HepG2 (cell line): ENCODE data around the gene HMCN2. TPM values are rescaled to one million over a fixed set of nuclear protein-coding genes. Genes with fewer than 3 reads are reported as not detected.

Source experiments
- ARNT2 ChIP-seq: sonication (generic); formaldehyde crosslinking; IDR thresholded peaks from 2 replicates; pipeline ENCODE4 v1.8.0; 2022; ENCODE audit warnings: mild to moderate bottlenecking, low read depth, missing genetic modification reagents, moderate library complexity
- CCDC6 ChIP-seq: sonication (generic); formaldehyde crosslinking; IDR thresholded peaks from 2 replicates; pipeline ENCODE4 v1.8.1; 2022; ENCODE audit warnings: mild to moderate bottlenecking, missing genetic modification reagents, moderate library complexity
- DR1 ChIP-seq: sonication (generic); formaldehyde crosslinking; IDR thresholded peaks from 2 replicates; pipeline ENCODE4 v1.8.0; 2021; ENCODE audit warnings: mild to moderate bottlenecking, missing genetic modification reagents, inconsistent platforms
- HNF4A ChIP-seq: sonication (generic); formaldehyde crosslinking; IDR thresholded peaks from 2 replicates; pipeline ENCODE4 v1.4.0; 2020; ENCODE audit warnings: missing genetic modification reagents
- KDM2A ChIP-seq: sonication (generic); formaldehyde crosslinking; IDR thresholded peaks from 2 replicates; pipeline ENCODE4 v1.4.0; 2020; ENCODE audit warnings: low read depth, missing genetic modification reagents, borderline replicate concordance
- MTA1 ChIP-seq: sonication (generic); formaldehyde crosslinking; IDR thresholded peaks from 2 replicates; pipeline ENCODE4 v1.4.0; 2020; ENCODE audit warnings: missing genetic modification reagents, mild to moderate bottlenecking, borderline replicate concordance
- SALL1 ChIP-seq: sonication (generic); formaldehyde crosslinking; IDR thresholded peaks from 2 replicates; pipeline ENCODE4 v1.8.0; 2022; ENCODE audit warnings: mild to moderate bottlenecking, missing genetic modification reagents
- SNAI1 ChIP-seq: sonication (generic); formaldehyde crosslinking; IDR thresholded peaks from 2 replicates; pipeline ENCODE4 v1.5.0; 2020; ENCODE audit warnings: mild to moderate bottlenecking, missing genetic modification reagents, borderline replicate concordance
- SOX6 ChIP-seq, 2 experiments: fragments of 450-650 bp in 1 of 2; sonication (generic) in 1 of 2; formaldehyde crosslinking in 1 of 2; IDR thresholded peaks; 2 replicates each; pipeline versions ENCODE4 v1.4.0 to v1.6.1; 2017 to 2020; ENCODE audit warnings: antibody characterized with exemption in 1 of 2, mild to moderate bottlenecking in 1 of 2, missing genetic modification reagents in 1 of 2
- UBTF ChIP-seq: sonication (generic); formaldehyde crosslinking; IDR thresholded peaks from 2 replicates; pipeline ENCODE4 v1.4.0; 2020; ENCODE audit warnings: mild to moderate bottlenecking, missing genetic modification reagents
- ZBTB25 ChIP-seq: IDR thresholded peaks from 2 replicates; pipeline ENCODE4 v1.6.1; 2018; ENCODE audit warnings: missing genetic modification reagents
- ZFY ChIP-seq: sonication (generic); formaldehyde crosslinking; IDR thresholded peaks from 2 replicates; pipeline ENCODE4 v1.4.0; 2020; ENCODE audit warnings: missing genetic modification reagents
- ZNF263 ChIP-seq: sonication (generic); formaldehyde crosslinking; IDR thresholded peaks from 2 replicates; pipeline ENCODE4 v1.4.0; 2020; ENCODE audit warnings: missing genetic modification reagents
- ZNF292 ChIP-seq: sonication (generic); formaldehyde crosslinking; IDR thresholded peaks from 2 replicates; pipeline ENCODE4 v1.8.1; 2022; ENCODE audit warnings: mild to moderate bottlenecking, low read depth, missing genetic modification reagents, borderline replicate concordance
- ZNF414 ChIP-seq: sonication (generic); formaldehyde crosslinking; IDR thresholded peaks from 2 replicates; pipeline ENCODE4 v1.5.0; 2020; ENCODE audit warnings: missing genetic modification reagents
- ZNF710 ChIP-seq: sonication (generic); formaldehyde crosslinking; IDR thresholded peaks from 2 replicates; pipeline ENCODE4 v1.5.0; 2020; ENCODE audit warnings: mild to moderate bottlenecking, missing genetic modification reagents, borderline replicate concordance
- ZNF746 ChIP-seq: sonication (generic); formaldehyde crosslinking; IDR thresholded peaks from 2 replicates; pipeline ENCODE4 v1.8.0; 2022; ENCODE audit warnings: mild to moderate bottlenecking, missing genetic modification reagents
- polyA plus RNA-seq, 8 experiments: library from polyadenylated mRNA; depleted of rRNA in 3 of 8; stranded (reverse) in 7 of 8; unstranded in 1 of 8; fragments of >200 nt; fragmentation: Illumina TruSeq in 4 of 8; extraction: Trizol in 4 of 8; gene quantifications; 2 replicates each; pipeline versions ENCODE4 v1.2.1 to v1.2.3, GENCODE V29; 2011 to 2016; ENCODE audit warnings: low read depth in 4 of 8, missing spikeins in 1 of 8, mixed read lengths in 1 of 8; ENCODE audit not compliant: insufficient read depth in 1 of 8
- total RNA-seq, 5 experiments: library from RNA; depleted of rRNA; stranded (reverse); fragments of >200 nt; fragmentation: Illumina TruSeq; extraction: Trizol; gene quantifications; 2 replicates each; pipeline ENCODE4 v1.2.3, GENCODE V29; 2016; ENCODE audit warnings: low read depth in 1 of 5
- TF ChIP-seq, protein P1 (sequence below): sonication (generic); formaldehyde crosslinking; conservative IDR thresholded peaks from 2 replicates; pipeline ENCODE4 v1.8.0; 2022; ENCODE audit warnings: missing genetic modification reagents
- TF ChIP-seq, protein P2 (sequence below): sonication (generic); IDR thresholded peaks from 2 replicates; pipeline ENCODE4 v1.6.1; 2016; ENCODE audit warnings: low read depth, borderline replicate concordance

Gene HMCN2
- total and polyA plus RNA-seq, 2 of the 13 experiments (the other 11 are each of a cell fraction or from before 2014, with no cell fraction given) = 0.09 TPM; not detected in 1

GRCh38 chr9:130425741-130426466 is 160.3 kb downstream of the HMCN2 start (continued):
- TF ChIP-seq ZBTB25 (CRISPR knock-in tag) = no peak
- TF ChIP-seq ZNF746 (CRISPR knock-in tag) = 0 out of 2 replicates have a peak, but pooled peaks have one; percentile 38
- TF ChIP-seq, protein P1, sequence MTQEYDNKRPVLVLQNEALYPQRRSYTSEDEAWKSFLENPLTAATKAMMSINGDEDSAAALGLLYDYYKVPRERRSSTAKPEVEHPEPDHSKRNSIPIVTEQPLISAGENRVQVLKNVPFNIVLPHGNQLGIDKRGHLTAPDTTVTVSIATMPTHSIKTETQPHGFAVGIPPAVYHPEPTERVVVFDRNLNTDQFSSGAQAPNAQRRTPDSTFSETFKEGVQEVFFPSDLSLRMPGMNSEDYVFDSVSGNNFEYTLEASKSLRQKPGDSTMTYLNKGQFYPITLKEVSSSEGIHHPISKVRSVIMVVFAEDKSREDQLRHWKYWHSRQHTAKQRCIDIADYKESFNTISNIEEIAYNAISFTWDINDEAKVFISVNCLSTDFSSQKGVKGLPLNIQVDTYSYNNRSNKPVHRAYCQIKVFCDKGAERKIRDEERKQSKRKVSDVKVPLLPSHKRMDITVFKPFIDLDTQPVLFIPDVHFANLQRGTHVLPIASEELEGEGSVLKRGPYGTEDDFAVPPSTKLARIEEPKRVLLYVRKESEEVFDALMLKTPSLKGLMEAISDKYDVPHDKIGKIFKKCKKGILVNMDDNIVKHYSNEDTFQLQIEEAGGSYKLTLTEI (CRISPR knock-in tag) = no peak
- TF ChIP-seq CCDC6 (CRISPR knock-in tag) = 0 out of 2 replicates have a peak, but pooled peaks have one; percentile 47
- peak; percentile 42; the same call in 1 of the 2 replicates for TF ChIP-seq SALL1 (CRISPR knock-in tag)
- TF ChIP-seq DR1 (CRISPR knock-in tag) = 0 out of 2 replicates have a peak, but pooled peaks have one; percentile 16
- no peak for TF ChIP-seq SOX6 (IDR thresholded peaks at IDR 0.05)
- TF ChIP-seq SOX6 (CRISPR knock-in tag; IDR thresholded peaks at IDR 0.05) = peak; percentile 60; the same call in 1 of the 2 replicates
- peak; percentile 75 for TF ChIP-seq ZFY (CRISPR knock-in tag)
- peak; percentile 77 for TF ChIP-seq HNF4A (CRISPR knock-in tag)
- TF ChIP-seq UBTF (CRISPR knock-in tag) = peak; percentile 83
- no peak for TF ChIP-seq ZNF414 (CRISPR knock-in tag)
- TF ChIP-seq ARNT2 = peak; percentile 36; the same call in 1 of the 2 replicates
- TF ChIP-seq ZNF292 (CRISPR knock-in tag) = peak; percentile 43; the same call in 1 of the 2 replicates
- TF ChIP-seq, protein P2, sequence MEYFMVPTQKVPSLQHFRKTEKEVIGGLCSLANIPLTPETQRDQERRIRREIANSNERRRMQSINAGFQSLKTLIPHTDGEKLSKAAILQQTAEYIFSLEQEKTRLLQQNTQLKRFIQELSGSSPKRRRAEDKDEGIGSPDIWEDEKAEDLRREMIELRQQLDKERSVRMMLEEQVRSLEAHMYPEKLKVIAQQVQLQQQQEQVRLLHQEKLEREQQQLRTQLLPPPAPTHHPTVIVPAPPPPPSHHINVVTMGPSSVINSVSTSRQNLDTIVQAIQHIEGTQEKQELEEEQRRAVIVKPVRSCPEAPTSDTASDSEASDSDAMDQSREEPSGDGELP = peak; percentile 78; the same call in 1 of the 2 replicates
- TF ChIP-seq ZNF710 = peak; percentile 60; the same call in 1 of the 2 replicates
- peak; percentile 67; the same call in 1 of the 2 replicates for TF ChIP-seq MTA1
- peak; percentile 66 for TF ChIP-seq ZNF263 (CRISPR knock-in tag)
- TF ChIP-seq SNAI1 (CRISPR knock-in tag) = 0 out of 2 replicates have a peak, but pooled peaks have one; percentile 53
- TF ChIP-seq KDM2A = no peak
